22Rv1 (cell line): Measurements from ENCODE around the gene SCMH1.

Source experiments
- CTCF ChIP-seq: fragments of 450-650 bp; IDR thresholded peaks from 2 replicates; pipeline ENCODE4 v1.5.1; 2017; ENCODE audit warnings: mild to moderate bottlenecking
- ZFX ChIP-seq: fragments of 450-650 bp; IDR thresholded peaks from 2 replicates; pipeline ENCODE4 v1.6.1; 2017; ENCODE audit warnings: antibody characterized with exemption, borderline replicate concordance

GRCh38 chr1:41259221-41259620 lies 17.1 kb upstream of the SCMH1 start:
- TF ChIP-seq CTCF (no peak), ZFX (no peak)
